Pancreas (tissue), 10 donors: ENCODE data around the gene VWC2L. TPM values are rescaled to one million over a fixed set of nuclear protein-coding genes. Genes with fewer than 3 reads are reported as not detected.

Experiments used
- ATAC-seq, 4 donors: fragments of 200-7000 bp; cut with Tn5 transposase; one replicate each; pipeline versions ENCODE4 v1.8.0 to v1.9.1; 2020; ENCODE audit warnings: mild to moderate bottlenecking in 4 of 4, moderate library complexity in 4 of 4
- DNase-seq, 6 donors: peaks; one replicate each; pipeline ENCODE4 v3.0.0-alpha.2; 2020
- FAIRE-seq: peaks from 2 replicates; lab custom pipeline; 2012; peaks lifted over from hg19 to GRCh38; lab: Jason Lieb, UNC
- H3K27ac ChIP-seq, 4 donors: fragments of 200-600 bp; sonication (generic); 1 replicate in 3 of 4; 2 replicates in 1 of 4; pipeline versions ENCODE4 v1.5.0 to v1.8.0; 2020
- H3K27me3 ChIP-seq, 4 donors: fragments of 200-600 bp; one replicate each; pipeline ENCODE4 v1.8.0; 2021
- H3K36me3 ChIP-seq, 3 donors: fragments of 200-600 bp; sonication (generic) in 1 of 3; one replicate each; pipeline versions ENCODE4 v1.5.0 to v1.8.0; 2020 to 2021
- H3K4me1 ChIP-seq, 3 donors: fragments of 200-600 bp; one replicate each; pipeline ENCODE4 v1.8.0; 2021
- H3K4me3 ChIP-seq, 4 donors: fragments of 200-600 bp; sonication (generic) in 2 of 4; one replicate each; pipeline versions ENCODE4 v1.5.0 to v1.8.0; 2020 to 2021
- H3K9me3 ChIP-seq, 4 donors: fragments of 200-600 bp; one replicate each; pipeline ENCODE4 v1.8.0; 2021
- CTCF ChIP-seq, 4 donors: fragments of 200-600 bp; sonication (generic) in 3 of 4; IDR thresholded peaks; one replicate each; pipeline versions ENCODE4 v1.5.0 to v1.8.0; 2021; ENCODE audit warnings: antibody characterized with exemption in 4 of 4
- WGBS, 2 donors: extraction: QIAGEN DNeasy Blood & Tissue Kit; methylation state at CpG; one replicate each; pipeline ENCODE4 v1.1.7; 2013; 5-methylcytosine and 5-hydroxymethylcytosine counted together
- intact Hi-C, 3 donors: fragments of 100-400 bp; cut with DNase I; formaldehyde crosslinking; loops; one replicate each; pipeline versions ENCODE4 v1.11.1 to v1.14.2; 2022
- polyA plus RNA-seq, 2 donors: library from polyadenylated mRNA; stranded (reverse); fragments of 200-250 nt; gene quantifications; one replicate each; pipeline ENCODE4 v1.2.3, GENCODE V29; 2013
- total RNA-seq, 6 donors: library from RNA; stranded (reverse); fragmentation: NEBNext Ultra II Directional in 4 of 6; extraction: Animal tissue kit (Norgen Biotek cat#: 25700) in 4 of 6; gene quantifications; one replicate each; pipeline versions ENCODE4 v1.2.1 to v1.2.4, GENCODE V29; 2021 to 2023
- donor health status: healthy with polysubstance abuse.
- donor health status: DM: no; HTN: no; CAD: no; lungs with moderate emphysema.
- donor health status: DM: no; HTN: no; CAD: no.
- donor health status: control.
- donor health status: control.
- donor health status: Bipolar disorder and iron deficiency.
- donor health status: DM: yes; HTN: yes; CAD: no.
- donor health status: DM: no; HTN: no; CAD: no.
- donor health status: DM: no; HTN: no; CAD: no.
- donor health status: DM: yes; HTN: yes; CAD: no.

Gene VWC2L
- total and polyA plus RNA-seq, 8 donors, result 0.08 to 0.12 (median 0.09) TPM; not detected in 4

GRCh38 chr2:214386720-214387119 is 24.1 kb upstream of the VWC2L start:
- H3K27me3 ChIP-seq, result no peaks in the 10 kb centered on the region
- FAIRE-seq (no peak), ATAC-seq (no peak), DNase-seq (no peak)
- 81 to 89% methylated on average over 2 of the region's 2 CpGs for WGBS, 2 donors
- H3K9me3 ChIP-seq, result no peaks in the 10 kb centered on the region
- intact Hi-C loops, result no loop called here
- no peaks in the 10 kb centered on the region for H3K36me3 ChIP-seq
- H3K4me1 ChIP-seq, result no peaks in the 10 kb centered on the region
- no peak overlapping the region for H3K27ac ChIP-seq
- TF ChIP-seq CTCF (IDR thresholded peaks at IDR 0.05), result no peak
- H3K4me3 ChIP-seq, result no peak overlapping the region

GRCh38 chr2:214389334-214389733 is 21.5 kb upstream of the VWC2L start:
- intact Hi-C loops, result no loop called here

GRCh38 chr2:214393796-214394195 is 17.1 kb upstream of the VWC2L start:
- FAIRE-seq, result no peak
- no peak for ATAC-seq
- H3K36me3 ChIP-seq, result no peaks in the 10 kb centered on the region
- H3K4me3 ChIP-seq, result no peak overlapping the region
- no peaks in the 10 kb centered on the region for H3K4me1 ChIP-seq
- no peaks in the 10 kb centered on the region for H3K9me3 ChIP-seq
- H3K27ac ChIP-seq, result no peak overlapping the region
- no peak for DNase-seq
- TF ChIP-seq CTCF (IDR thresholded peaks at IDR 0.05), result no peak
- intact Hi-C loops, result no loop called here
- no peaks in the 10 kb centered on the region for H3K27me3 ChIP-seq

More at GRCh38 chr2:214389334-214389733, 21.5 kb upstream of the VWC2L start:
- Histone ChIP-seq H3K4me3 (no peak overlapping the region), H3K4me1 (no peaks in the 10 kb centered on the region), H3K9me3 (no peaks in the 10 kb centered on the region), H3K27ac (no peak overlapping the region), H3K36me3 (no peaks in the 10 kb centered on the region), H3K27me3 (no peaks in the 10 kb centered on the region)
- no peak for FAIRE-seq
- ATAC-seq, result no peak
- DNase-seq, result no peak
- TF ChIP-seq CTCF (IDR thresholded peaks at IDR 0.05), result no peak

- intact Hi-C loops, result no loop called here
- DNase-seq (no peak), ATAC-seq (no peak), FAIRE-seq (no peak)
- Histone ChIP-seq H3K27ac (no peak overlapping the region), H3K4me1 (no peaks in the 10 kb centered on the region), H3K36me3 (no peaks in the 10 kb centered on the region), H3K4me3 (no peak overlapping the region), H3K27me3 (no peaks in the 10 kb centered on the region), H3K9me3 (no peaks in the 10 kb centered on the region)
- no peak for TF ChIP-seq CTCF (IDR thresholded peaks at IDR 0.05)
- 62 to 73% methylated on average over 1 of the region's 1 CpG for WGBS, 2 donors
Observed at GRCh38 chr2:214395040-214395439, 15.8 kb upstream of the VWC2L start.

- H3K27ac ChIP-seq, result no peak overlapping the region
- H3K36me3 ChIP-seq, result no peaks in the 10 kb centered on the region
- intact Hi-C loops, result no loop called here
- FAIRE-seq (no peak), DNase-seq (no peak), ATAC-seq (no peak)
- no peak overlapping the region for H3K4me3 ChIP-seq
- no peaks in the 10 kb centered on the region for H3K9me3 ChIP-seq
- no peaks in the 10 kb centered on the region for H3K27me3 ChIP-seq
- 52 to 62% methylated on average over 2 of the region's 2 CpGs for WGBS, 2 donors
- no peak for TF ChIP-seq CTCF (IDR thresholded peaks at IDR 0.05)
- H3K4me1 ChIP-seq, result no peaks in the 10 kb centered on the region
Observed at GRCh38 chr2:214401580-214401979, 9.3 kb upstream of the VWC2L start.
